ENCODE measurements around the gene UMODL1. TPM values are rescaled to one million over a fixed set of nuclear protein-coding genes. Genes with fewer than 3 reads are reported as not detected.

Gene UMODL1
- total and polyA plus RNA-seq, 4 donors, result 0.10 to 0.28 (median 0.14) TPM; not detected in 1

- ATAC-seq (ENCODE audit: insufficient read depth, low FRiP score) (no peak), DNase-seq (no peak)
- Histone ChIP-seq H3K36me3 (ENCODE audit: control insufficient read depth in 4 of 4, insufficient read depth in 4 of 4, low read length in 4 of 4) (no peaks in the 10 kb centered on the region), H3K4me1 (ENCODE audit: control insufficient read depth in 5 of 5, insufficient read depth in 5 of 5, low read length in 5 of 5) (peaks cover 0 to 20% (median 6%) of the 10 kb centered on the region in 5 donors), H3K27me3 (ENCODE audit: control insufficient read depth in 3 of 3, insufficient read depth in 3 of 3, low read length in 2 of 3) (no peaks in the 10 kb centered on the region), H3K27ac (ENCODE audit: low read depth in 1 of 2, low read length in 1 of 2) (no peak overlapping the region), H3K9ac (ENCODE audit: insufficient read depth in 1 of 2, low read length in 2 of 2) (no peak overlapping the region), H3K9me3 (ENCODE audit: control insufficient read depth in 4 of 4, insufficient read depth in 3 of 4, low read length in 3 of 4) (no peaks in the 10 kb centered on the region), H3K4me3 (no peak overlapping the region)
- 79 to 83% methylated on average over 17 of the region's 17 CpGs for WGBS, 2 donors
- no peak for TF ChIP-seq CTCF (IDR thresholded peaks at IDR 0.05; ENCODE audit: control extremely low read depth, extremely low read depth)
Measured at GRCh38 chr21:42109873-42110525, 38.9 kb downstream of the UMODL1 start.

- H3K4me3 ChIP-seq, result no peak overlapping the region
- H3K27ac ChIP-seq (ENCODE audit: low read depth in 1 of 2, low read length in 1 of 2), result no peak overlapping the region
- 84 to 86% methylated on average over 23 to 24 of the region's 24 CpGs for WGBS, 2 donors
- no peak for DNase-seq
- peaks cover 0 to 20% (median 6%) of the 10 kb centered on the region in 5 donors for H3K4me1 ChIP-seq (ENCODE audit: control insufficient read depth in 5 of 5, insufficient read depth in 5 of 5, low read length in 5 of 5)
- no peak overlapping the region for H3K9ac ChIP-seq (ENCODE audit: insufficient read depth in 1 of 2, low read length in 2 of 2)
- TF ChIP-seq CTCF (IDR thresholded peaks at IDR 0.05; ENCODE audit: control extremely low read depth, extremely low read depth), result no peak
- H3K36me3 ChIP-seq (ENCODE audit: control insufficient read depth in 4 of 4, insufficient read depth in 4 of 4, low read length in 4 of 4), result no peaks in the 10 kb centered on the region
- H3K27me3 ChIP-seq (ENCODE audit: control insufficient read depth in 3 of 3, insufficient read depth in 3 of 3, low read length in 2 of 3), result no peaks in the 10 kb centered on the region
- no peak for ATAC-seq (ENCODE audit: insufficient read depth, low FRiP score)
- H3K9me3 ChIP-seq (ENCODE audit: control insufficient read depth in 4 of 4, insufficient read depth in 3 of 4, low read length in 3 of 4), result no peaks in the 10 kb centered on the region
Measured at GRCh38 chr21:42110691-42111469, 39.8 kb downstream of the UMODL1 start.

- H3K4me3 ChIP-seq, result no peak overlapping the region
- no peaks in the 10 kb centered on the region for H3K27me3 ChIP-seq (ENCODE audit: control insufficient read depth in 3 of 3, insufficient read depth in 3 of 3, low read length in 2 of 3)
- H3K9me3 ChIP-seq (ENCODE audit: control insufficient read depth in 4 of 4, insufficient read depth in 3 of 4, low read length in 3 of 4), result no peaks in the 10 kb centered on the region
- DNase-seq (no peak), ATAC-seq (ENCODE audit: insufficient read depth, low FRiP score) (no peak)
- no peak overlapping the region for H3K9ac ChIP-seq (ENCODE audit: insufficient read depth in 1 of 2, low read length in 2 of 2)
- 80 to 87% methylated on average over 8 of the region's 8 CpGs for WGBS, 2 donors
- no peaks in the 10 kb centered on the region for H3K36me3 ChIP-seq (ENCODE audit: control insufficient read depth in 4 of 4, insufficient read depth in 4 of 4, low read length in 4 of 4)
- peaks cover 0 to 20% (median 6%) of the 10 kb centered on the region in 5 donors for H3K4me1 ChIP-seq (ENCODE audit: control insufficient read depth in 5 of 5, insufficient read depth in 5 of 5, low read length in 5 of 5)
- no peak for TF ChIP-seq CTCF (IDR thresholded peaks at IDR 0.05; ENCODE audit: control extremely low read depth, extremely low read depth)
- H3K27ac ChIP-seq (ENCODE audit: low read depth in 1 of 2, low read length in 1 of 2), result no peak overlapping the region
Measured at GRCh38 chr21:42111470-42111743, 40.3 kb downstream of the UMODL1 start.

Measured in lung (tissue), 12 donors.